SK-N-SH (cell line): Measurements from ENCODE around the gene WNT5A. TPM values are rescaled to one million over a fixed set of nuclear protein-coding genes. Genes with fewer than 3 reads are reported as not detected.

Experiments
- CTCF ChIA-PET: fragments of 300-600, 350-600 bp; formaldehyde crosslinking; extraction: SDS; loops from one replicate; lab custom pipeline; 2021; lab: Yijun Ruan, JAX
- POLR2A ChIA-PET: fragments of 350-600 bp; sonication (Branson Sonifier 250); formaldehyde crosslinking; extraction: SDS; loops from one replicate; lab custom pipeline; 2020; ENCODE audit warnings: antibody characterized with exemption, inconsistent platforms; lab: Yijun Ruan, JAX
- DNase-seq: peaks from one replicate; pipeline ENCODE4 v3.0.0; 2012
- H2AFZ ChIP-seq: fragments of 200-600 bp; sonication (generic); 2 replicates; pipeline ENCODE4 v1.8.1; 2016; ENCODE audit warnings: antibody characterized with exemption, mild to moderate bottlenecking, low read depth
- H3F3A ChIP-seq: fragments of 200-600 bp; sonication (generic); replicated peaks from 2 replicates; pipeline ENCODE3; 2016; ENCODE audit warnings: antibody characterized with exemption, mild to moderate bottlenecking; ENCODE audit not compliant: insufficient read depth
- H3K27ac ChIP-seq, 2 experiments: fragments of 200-500 bp in 1 of 2; fragments of 200-600 bp in 1 of 2; sonication (Bioruptor generic) in 1 of 2; sonication (generic), shearing (Covaris generic) in 1 of 2; 2 replicates each; pipeline versions ENCODE4 v1.5.1 to v1.6.1; 2014 to 2016; ENCODE audit warnings: low read depth in 2 of 2, inconsistent platforms in 1 of 2, low read length in 1 of 2, mild to moderate bottlenecking in 1 of 2, mixed read lengths in 1 of 2
- H3K27me3 ChIP-seq: fragments of 200-600 bp; sonication (generic), shearing (Covaris generic); 2 replicates; pipeline ENCODE4 v1.6.1; 2016; ENCODE audit warnings: mixed run types; ENCODE audit not compliant: insufficient read depth
- H3K36me3 ChIP-seq, 2 experiments: fragments of 200-500 bp in 1 of 2; fragments of 200-600 bp in 1 of 2; sonication (Bioruptor generic) in 1 of 2; sonication (generic) in 1 of 2; replicated peaks in 1 of 2; 2 replicates each; pipeline versions ENCODE3 to v1.5.1; 2014 to 2016; ENCODE audit warnings: low read length in 1 of 2, mild to moderate bottlenecking in 1 of 2; ENCODE audit not compliant: insufficient read depth in 2 of 2, control insufficient read depth in 1 of 2
- H3K4me1 ChIP-seq, 2 experiments: fragments of 200-500 bp in 1 of 2; fragments of 200-600 bp in 1 of 2; sonication (Bioruptor generic) in 1 of 2; sonication (generic), shearing (Covaris generic) in 1 of 2; 2 replicates each; pipeline versions ENCODE4 v1.5.1 to v1.6.1; 2014 to 2016; ENCODE audit warnings: low read depth in 1 of 2, low read length in 1 of 2, mixed run types in 1 of 2; ENCODE audit not compliant: insufficient read depth in 2 of 2, control insufficient read depth in 1 of 2
- H3K4me2 ChIP-seq: fragments of 200-600 bp; sonication (generic), shearing (Covaris generic); 2 replicates; pipeline ENCODE4 v1.6.1; 2017; ENCODE audit warnings: mixed run types
- H3K4me3 ChIP-seq, 2 experiments: fragments of 200-500 bp in 1 of 2; fragments of 200-600 bp in 1 of 2; sonication (Bioruptor generic) in 1 of 2; sonication (generic), shearing (Covaris generic) in 1 of 2; 2 replicates each; pipeline versions ENCODE4 v1.5.1 to v1.8.1; 2014 to 2016; ENCODE audit warnings: low read depth in 2 of 2, inconsistent platforms in 1 of 2, low read length in 1 of 2, mild to moderate bottlenecking in 1 of 2, mixed read lengths in 1 of 2, moderate library complexity in 1 of 2
- H3K79me2 ChIP-seq: fragments of 200-600 bp; sonication (generic); 2 replicates; pipeline ENCODE4 v1.8.1; 2017; ENCODE audit warnings: mild to moderate bottlenecking; ENCODE audit not compliant: insufficient read depth
- H3K9ac ChIP-seq: fragments of 200-600 bp; sonication (generic); 2 replicates; pipeline ENCODE4 v1.6.1; 2017; ENCODE audit warnings: mixed run types
- H3K9me2 ChIP-seq: fragments of 200-600 bp; sonication (generic); 2 replicates; pipeline ENCODE4 v1.6.1; 2017; ENCODE audit warnings: mixed run types
- H3K9me3 ChIP-seq: fragments of 200-600 bp; sonication (generic); 2 replicates; pipeline ENCODE4 v1.6.1; 2017; ENCODE audit warnings: mixed run types, mild to moderate bottlenecking, moderate library complexity
- H4K20me1 ChIP-seq: fragments of 200-600 bp; sonication (generic); 2 replicates; pipeline ENCODE4 v1.6.1; 2017; ENCODE audit warnings: mild to moderate bottlenecking, mixed run types; ENCODE audit not compliant: insufficient read depth
- CTCF ChIP-seq: fragments of 200-600 bp; sonication (generic); IDR thresholded peaks from 2 replicates; pipeline ENCODE4 v1.6.1; 2017; ENCODE audit warnings: antibody characterized with exemption, mild to moderate bottlenecking, moderate library complexity
- ELF1 ChIP-seq: IDR thresholded peaks from 2 replicates; pipeline ENCODE4 v1.4.0; 2012
- EP300 ChIP-seq, 2 experiments: IDR thresholded peaks; 2 replicates each; pipeline versions ENCODE4 v1.4.0 to v1.6.1; 2012; ENCODE audit warnings: borderline replicate concordance in 1 of 2, low read depth in 1 of 2, low read length in 1 of 2
- FOXJ3 ChIP-seq: sonication (generic); formaldehyde crosslinking; IDR thresholded peaks from 2 replicates; pipeline ENCODE4 v1.5.1; 2020; ENCODE audit warnings: mild to moderate bottlenecking, missing genetic modification reagents
- GABPA ChIP-seq: IDR thresholded peaks from 2 replicates; pipeline ENCODE4 v1.4.0; 2012; ENCODE audit warnings: low read depth, mild to moderate bottlenecking
- IRF3 ChIP-seq: fragments of 150-350 bp; IDR thresholded peaks from 2 replicates; pipeline ENCODE4 v1.6.1; 2016; ENCODE audit warnings: mild to moderate bottlenecking, low read depth, low read length
- NFIC ChIP-seq: IDR thresholded peaks from 2 replicates; pipeline ENCODE4 v1.4.0; 2012; ENCODE audit warnings: borderline replicate concordance
- RCOR1 ChIP-seq: fragments of 150-350 bp; IDR thresholded peaks from 2 replicates; pipeline ENCODE4 v1.6.1; 2017; ENCODE audit warnings: antibody characterized with exemption, low read length
- RXRA ChIP-seq: IDR thresholded peaks from 2 replicates; pipeline ENCODE4 v1.4.0; 2012; ENCODE audit warnings: low read depth, mild to moderate bottlenecking, borderline replicate concordance
- TAF1 ChIP-seq: IDR thresholded peaks from 2 replicates; pipeline ENCODE4 v1.6.1; 2012; ENCODE audit warnings: low read depth, mild to moderate bottlenecking, low read length, moderate library complexity, borderline replicate concordance
- TEAD4 ChIP-seq: IDR thresholded peaks from 2 replicates; pipeline ENCODE4 v1.4.0; 2012; ENCODE audit warnings: mild to moderate bottlenecking, borderline replicate concordance; ENCODE audit not compliant: insufficient read depth
- USF2 ChIP-seq: fragments of 150-350 bp; IDR thresholded peaks from 2 replicates; pipeline ENCODE4 v1.6.1; 2017; ENCODE audit warnings: antibody characterized with exemption, low read length, low read depth, borderline replicate concordance
- YY1 ChIP-seq: IDR thresholded peaks from 2 replicates; pipeline ENCODE4 v1.4.0; 2012; ENCODE audit warnings: low read depth, mild to moderate bottlenecking
- WGBS: methylation state at CpG from one replicate; pipeline ENCODE4 v1.1.6; 2017; ENCODE audit warnings: low lambda C conversion rate; 5-methylcytosine and 5-hydroxymethylcytosine counted together
- polyA plus RNA-seq, 3 experiments: library from polyadenylated mRNA; depleted of rRNA; stranded (reverse); fragments of >200 nt; gene quantifications; 2 replicates each; pipeline ENCODE4 v1.2.3, GENCODE V29; 2012
- TF ChIP-seq, protein P1 (sequence below): IDR thresholded peaks from 2 replicates; pipeline ENCODE4 v1.4.0; 2012; ENCODE audit warnings: low read depth, borderline replicate concordance
- TF ChIP-seq, protein P2 (sequence below): IDR thresholded peaks from 2 replicates; pipeline ENCODE4; 2012
- TF ChIP-seq, protein P3 (sequence below): IDR thresholded peaks from 2 replicates; pipeline ENCODE4 v1.4.0; 2012; ENCODE audit warnings: low read depth

WNT5A gene
- polyA plus RNA-seq, 1 of the 3 experiments (the other 2 are of a cell fraction), result 30.7 TPM

GRCh38 chr3:55443346-55443745, 43.8 kb downstream of the WNT5A start:
- Histone ChIP-seq H3K79me2 (no peaks in the 10 kb centered on the region), H4K20me1 (no peaks in the 10 kb centered on the region), H3K4me3 (no peak overlapping the region), H3K27me3 (no peaks in the 10 kb centered on the region), H3K9me3 (no peaks in the 10 kb centered on the region), H3K9ac (no peak overlapping the region), H3K27ac (no peak overlapping the region), H3F3A (no peaks in the 10 kb centered on the region), H3K4me1 (no peaks in the 10 kb centered on the region), H3K36me3 (no peaks in the 10 kb centered on the region), H3K4me2 (no peak overlapping the region), H3K9me2 (no peaks in the 10 kb centered on the region), H2AFZ (no peak overlapping the region)
- 60% methylated on average over 2 of the region's 3 CpGs for WGBS
- ChIA-PET CTCF (no interaction called here), POLR2A (no interaction called here)
- DNase-seq, result no peak
- TF ChIP-seq EP300 (IDR thresholded peaks at IDR 0.05; ENCODE audit: borderline replicate concordance in 1 of 2, low read depth in 1 of 2, low read length in 1 of 2), result no peak
- no peak for TF ChIP-seq USF2
- TF ChIP-seq ELF1, result no peak
- no peak for TF ChIP-seq IRF3
- no peak for TF ChIP-seq FOXJ3 (CRISPR knock-in tag)
- no peak for TF ChIP-seq RCOR1
- TF ChIP-seq, protein P1, sequence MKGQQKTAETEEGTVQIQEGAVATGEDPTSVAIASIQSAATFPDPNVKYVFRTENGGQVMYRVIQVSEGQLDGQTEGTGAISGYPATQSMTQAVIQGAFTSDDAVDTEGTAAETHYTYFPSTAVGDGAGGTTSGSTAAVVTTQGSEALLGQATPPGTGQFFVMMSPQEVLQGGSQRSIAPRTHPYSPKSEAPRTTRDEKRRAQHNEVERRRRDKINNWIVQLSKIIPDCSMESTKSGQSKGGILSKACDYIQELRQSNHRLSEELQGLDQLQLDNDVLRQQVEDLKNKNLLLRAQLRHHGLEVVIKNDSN, result no peak
- no peak for TF ChIP-seq GABPA
- TF ChIP-seq, protein P2, sequence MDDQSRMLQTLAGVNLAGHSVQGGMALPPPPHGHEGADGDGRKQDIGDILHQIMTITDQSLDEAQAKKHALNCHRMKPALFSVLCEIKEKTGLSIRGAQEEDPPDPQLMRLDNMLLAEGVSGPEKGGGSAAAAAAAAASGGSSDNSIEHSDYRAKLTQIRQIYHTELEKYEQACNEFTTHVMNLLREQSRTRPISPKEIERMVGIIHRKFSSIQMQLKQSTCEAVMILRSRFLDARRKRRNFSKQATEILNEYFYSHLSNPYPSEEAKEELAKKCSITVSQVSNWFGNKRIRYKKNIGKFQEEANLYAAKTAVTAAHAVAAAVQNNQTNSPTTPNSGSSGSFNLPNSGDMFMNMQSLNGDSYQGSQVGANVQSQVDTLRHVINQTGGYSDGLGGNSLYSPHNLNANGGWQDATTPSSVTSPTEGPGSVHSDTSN, result no peak
- TF ChIP-seq RXRA, result no peak
- no peak for TF ChIP-seq TAF1
- no peak for TF ChIP-seq TEAD4
- TF ChIP-seq NFIC, result no peak
- TF ChIP-seq CTCF, result no peak
- TF ChIP-seq, protein P3, sequence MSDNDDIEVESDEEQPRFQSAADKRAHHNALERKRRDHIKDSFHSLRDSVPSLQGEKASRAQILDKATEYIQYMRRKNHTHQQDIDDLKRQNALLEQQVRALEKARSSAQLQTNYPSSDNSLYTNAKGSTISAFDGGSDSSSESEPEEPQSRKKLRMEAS, result no peak
- no peak for TF ChIP-seq YY1
